C4-2B (cell line): Measurements from ENCODE around the gene KDM7A.

ENCODE experiments used
- CTCF ChIP-seq: fragments of 450-650 bp; conservative IDR thresholded peaks from 2 replicates; pipeline ENCODE4 v1.5.1; 2017; ENCODE audit warnings: mild to moderate bottlenecking
- ZFX ChIP-seq: fragments of 450-650 bp; IDR thresholded peaks from 2 replicates; pipeline ENCODE4 v1.6.1; 2017

GRCh38 chr7:140137078-140137477 lies 39.7 kb downstream of the KDM7A start:
- TF ChIP-seq CTCF (no peak), ZFX (no peak)
